CMK (cell line): Measurements from ENCODE around the gene CHRM2.
"Not testable (repeated sequence)": the region's sequence is repeated elsewhere in the genome, so short reads cannot be mapped to it uniquely, and the experiment has no call there.

ENCODE experiments used
- DNase-seq: peaks from one replicate; pipeline ENCODE4 v3.0.0-alpha.2; 2010; ENCODE audit warnings: low read depth

The CHRM2 gene

GRCh38 chr7:136868496-136869000 lies at the start of gene CHRM2:
Gene CHRM2, plus strand, starts transcription at chr7:136868652. Its CDS starts 146,214 bp downstream, at chr7:137014866.
- DNase-seq, result no peak

GRCh38 chr7:136831398-136831797 lies 37.1 kb upstream of the CHRM2 start:
- not testable (repeated sequence) for DNase-seq

- DNase-seq, result no peak
Observed at GRCh38 chr7:136845899-136846465, 22.5 kb upstream of the CHRM2 start.

- DNase-seq, result no peak
Observed at GRCh38 chr7:136847858-136848257, 20.6 kb upstream of the CHRM2 start.

GRCh38 chr7:136853654-136854053 lies 14.8 kb upstream of the CHRM2 start:
- no peak for DNase-seq

GRCh38 chr7:136857573-136857972 lies 10.9 kb upstream of the CHRM2 start:
- no peak for DNase-seq

GRCh38 chr7:136859803-136860202 lies 8.6 kb upstream of the CHRM2 start:
- no peak for DNase-seq

- no peak for DNase-seq
Observed at GRCh38 chr7:136865236-136865635, 3.2 kb upstream of the CHRM2 start.

- DNase-seq, result no peak
Observed at GRCh38 chr7:136865777-136866176, 2.7 kb upstream of the CHRM2 start.

GRCh38 chr7:136869001-136869961 lies 829 bp downstream of the CHRM2 start:
- no peak for DNase-seq

GRCh38 chr7:136869991-136870865 lies 1.8 kb downstream of the CHRM2 start:
- no peak for DNase-seq

- no peak for DNase-seq
Observed at GRCh38 chr7:136870866-136871487, 2.5 kb downstream of the CHRM2 start.

- DNase-seq, result no peak
Observed at GRCh38 chr7:136874393-136875032, 6.1 kb downstream of the CHRM2 start.

GRCh38 chr7:136877509-136877908 lies 9.1 kb downstream of the CHRM2 start:
- DNase-seq, result no peak

- no peak for DNase-seq
Observed at GRCh38 chr7:136877990-136878389, 9.5 kb downstream of the CHRM2 start.

GRCh38 chr7:136878878-136879277 lies 10.4 kb downstream of the CHRM2 start:
- no peak for DNase-seq

GRCh38 chr7:136883046-136883445 lies 14.6 kb downstream of the CHRM2 start:
- DNase-seq, result no peak

- no peak for DNase-seq
Observed at GRCh38 chr7:136884492-136884891, 16.0 kb downstream of the CHRM2 start.

- no peak for DNase-seq
Observed at GRCh38 chr7:136887317-136887716, 18.9 kb downstream of the CHRM2 start.

GRCh38 chr7:136890399-136890798 lies 21.9 kb downstream of the CHRM2 start:
- DNase-seq, result no peak

- DNase-seq, result no peak
Observed at GRCh38 chr7:136891850-136892249, 23.4 kb downstream of the CHRM2 start.
